T-helper 2 cell treated with Interferon-gamma antibody and Interleukin-4, amounts not matched to agents 5 μg/mL and 100 μg/mL, for 36 hours (primary cell): Measurements from ENCODE around the gene HOXB8.

Experiments
- DNase-seq: peaks from one replicate; pipeline ENCODE4 v3.0.0; 2021; ENCODE audit warnings: low spot score
- H3K27ac Mint-ChIP-seq: one replicate; pipeline ENCODE4 v1.8.0; 2021; ENCODE audit warnings: mild to moderate bottlenecking, mixed read lengths
- H3K27me3 Mint-ChIP-seq: one replicate; pipeline ENCODE4 v1.8.0; 2021; ENCODE audit warnings: low read depth, mixed read lengths
- H3K36me3 Mint-ChIP-seq: one replicate; pipeline ENCODE4 v1.8.0; 2021; ENCODE audit warnings: low read depth, mixed read lengths
- H3K4me1 Mint-ChIP-seq: one replicate; pipeline ENCODE4 v1.8.0; 2021; ENCODE audit warnings: low read depth, mixed read lengths
- H3K4me3 Mint-ChIP-seq: one replicate; pipeline ENCODE4 v1.8.0; 2022; ENCODE audit warnings: mild to moderate bottlenecking, moderate library complexity, mixed read lengths
- H3K9me3 Mint-ChIP-seq: one replicate; pipeline ENCODE4 v1.8.0; 2021; ENCODE audit warnings: mixed read lengths

HOXB8 gene

DNA sequence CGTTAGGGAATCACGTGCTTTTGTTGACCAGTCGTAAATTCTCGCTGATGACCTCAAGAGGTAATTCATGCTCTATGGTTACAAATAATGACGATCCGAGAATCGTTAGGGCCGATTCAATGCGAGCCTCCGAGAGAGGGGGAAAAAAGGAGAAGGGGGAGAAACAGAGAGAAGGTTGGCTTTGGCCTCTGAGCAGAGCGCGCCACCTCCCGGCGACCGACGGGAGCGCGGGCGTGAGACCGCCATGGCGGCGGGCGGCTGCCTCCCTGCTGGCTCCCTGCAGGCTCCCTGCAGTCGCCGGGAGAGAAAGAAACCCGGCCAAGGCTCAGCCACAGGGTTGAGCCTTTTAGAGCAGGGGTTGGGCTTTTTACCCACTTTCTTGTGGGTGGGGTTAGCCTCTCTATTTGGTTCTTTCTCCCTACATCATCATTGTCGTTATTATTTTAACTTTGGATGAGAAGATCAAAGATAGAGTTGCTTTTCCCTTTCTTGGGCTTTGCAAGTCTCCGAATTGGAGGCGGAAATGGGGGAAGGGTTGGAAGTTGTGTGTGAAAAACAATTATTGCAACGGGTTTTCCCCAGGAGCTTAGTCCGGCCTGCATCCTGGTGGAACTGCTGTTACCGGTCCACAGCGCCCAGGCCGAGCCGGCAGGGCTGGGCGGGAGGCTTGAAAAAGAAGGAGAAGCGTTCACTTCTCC, 21.1 kb downstream of the HOXB8 start:
- peaks cover 89% of the 10 kb centered on the region for H3K27me3 Mint-ChIP-seq
- peaks cover 48% of the 10 kb centered on the region for H3K4me1 Mint-ChIP-seq
- peaks cover 2% of the 10 kb centered on the region for H3K36me3 Mint-ChIP-seq
- H3K9me3 Mint-ChIP-seq, result no peaks in the 10 kb centered on the region
- DNase-seq, result peak; percentile 78
- peak overlapping the region; percentile 83 for H3K4me3 Mint-ChIP-seq
- no peak overlapping the region for H3K27ac Mint-ChIP-seq

DNA sequence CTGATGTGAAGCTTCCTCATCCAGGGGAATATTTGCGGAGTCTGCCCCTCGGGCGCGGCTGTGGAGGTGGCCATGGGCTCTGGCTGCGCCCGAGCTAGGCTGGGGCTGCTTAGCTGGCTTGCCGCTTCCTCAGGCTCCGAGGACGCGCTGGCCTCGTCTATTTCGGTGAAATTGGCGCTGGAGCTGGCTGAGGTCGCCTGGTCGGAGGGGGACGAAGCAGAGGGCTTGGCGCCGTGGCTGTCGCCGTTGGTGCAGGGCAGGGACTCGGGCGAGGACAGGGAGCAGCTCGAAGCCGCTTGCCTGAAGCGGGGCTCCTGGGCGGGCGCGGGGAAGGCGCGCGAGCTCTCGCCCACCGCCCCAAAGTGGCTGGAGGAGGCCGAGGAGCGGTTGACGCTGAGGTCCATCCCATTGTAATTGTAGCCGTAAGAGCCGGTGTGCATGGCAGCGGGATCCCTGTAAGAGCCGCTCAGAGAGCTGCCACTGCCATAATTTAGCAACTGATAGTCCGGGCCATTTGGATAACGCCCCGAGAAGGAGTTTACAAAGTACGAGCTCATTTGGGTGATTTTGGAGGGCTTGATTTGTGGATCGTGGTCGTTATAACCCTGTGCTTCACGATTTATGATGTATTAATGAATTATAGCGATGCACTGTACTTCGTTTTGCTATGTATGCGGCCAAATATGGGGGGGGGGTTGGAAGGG, 21.8 kb downstream of the HOXB8 start, which contains the start of gene HOXB5:
TSS of gene HOXB5 (minus strand) at position 654 of the 704 bp plus-strand sequence. CDS start at position 557, 97 bp downstream.
- Mint-ChIP-seq H3K4me1 (peaks cover 44% of the 10 kb centered on the region), H3K4me3 (peak within 1 kb of the TSS; percentile 83), H3K27me3 (peaks cover 89% of the 10 kb centered on the region), H3K36me3 (peaks cover 2% of the 10 kb centered on the region), H3K27ac (no peak within 1 kb of the TSS), H3K9me3 (no peaks in the 10 kb centered on the region)
- no peak for DNase-seq

DNA sequence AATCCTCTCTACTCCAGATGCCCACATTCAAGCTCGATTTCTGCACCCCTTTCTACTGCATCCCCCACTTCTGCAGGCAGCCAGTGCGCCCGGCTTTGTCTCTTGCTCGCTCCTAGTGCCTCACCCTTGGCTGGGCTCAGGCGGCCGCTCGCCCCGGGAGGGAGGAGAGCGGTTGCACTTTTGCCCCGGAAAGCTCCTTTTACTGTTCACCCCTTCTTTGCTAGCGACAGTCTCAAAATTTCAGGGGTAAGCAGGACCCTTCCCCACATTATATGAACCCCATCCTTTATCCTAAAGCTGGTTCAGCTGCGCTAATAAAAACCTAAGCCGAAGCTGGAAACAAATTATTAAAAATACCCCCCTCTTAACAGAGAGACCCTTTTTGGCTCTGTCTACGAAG, 22.5 kb downstream of the HOXB8 start:
- peaks cover 2% of the 10 kb centered on the region for H3K36me3 Mint-ChIP-seq
- no peaks in the 10 kb centered on the region for H3K9me3 Mint-ChIP-seq
- no peak for DNase-seq
- peak overlapping the region; percentile 83 for H3K4me3 Mint-ChIP-seq
- no peak overlapping the region for H3K27ac Mint-ChIP-seq
- peaks cover 89% of the 10 kb centered on the region for H3K27me3 Mint-ChIP-seq
- H3K4me1 Mint-ChIP-seq, result peaks cover 41% of the 10 kb centered on the region

- H3K27ac Mint-ChIP-seq, result no peak overlapping the region
- H3K27me3 Mint-ChIP-seq, result peaks cover 89% of the 10 kb centered on the region
- no peaks in the 10 kb centered on the region for H3K9me3 Mint-ChIP-seq
- H3K4me1 Mint-ChIP-seq, result peaks cover 41% of the 10 kb centered on the region
- H3K36me3 Mint-ChIP-seq, result peaks cover 2% of the 10 kb centered on the region
- no peak for DNase-seq
- H3K4me3 Mint-ChIP-seq, result peak overlapping the region; percentile 28
Observed at GRCh38 chr17:48592057-48592514, 23.0 kb downstream of the HOXB8 start.

- peaks cover 89% of the 10 kb centered on the region for H3K27me3 Mint-ChIP-seq
- DNase-seq, result no peak
- H3K9me3 Mint-ChIP-seq, result no peaks in the 10 kb centered on the region
- peaks cover 39% of the 10 kb centered on the region for H3K4me1 Mint-ChIP-seq
- no peak overlapping the region for H3K27ac Mint-ChIP-seq
- H3K36me3 Mint-ChIP-seq, result peaks cover 2% of the 10 kb centered on the region
- H3K4me3 Mint-ChIP-seq, result no peak overlapping the region
Observed at GRCh38 chr17:48591255-48592056, 23.6 kb downstream of the HOXB8 start.

GRCh38 chr17:48590607-48591161, 24.4 kb downstream of the HOXB8 start:
- peaks cover 40% of the 10 kb centered on the region for H3K4me1 Mint-ChIP-seq
- DNase-seq, result no peak
- H3K27ac Mint-ChIP-seq, result no peak overlapping the region
- H3K9me3 Mint-ChIP-seq, result no peaks in the 10 kb centered on the region
- no peaks in the 10 kb centered on the region for H3K36me3 Mint-ChIP-seq
- peaks cover 90% of the 10 kb centered on the region for H3K27me3 Mint-ChIP-seq
- no peak overlapping the region for H3K4me3 Mint-ChIP-seq

- Mint-ChIP-seq H3K4me3 (no peak within 1 kb of the TSS), H3K27me3 (peaks cover 86% of the 10 kb centered on the region), H3K4me1 (peaks cover 45% of the 10 kb centered on the region), H3K36me3 (no peaks in the 10 kb centered on the region), H3K27ac (no peak within 1 kb of the TSS), H3K9me3 (no peaks in the 10 kb centered on the region)
- no peak for DNase-seq
Observed at GRCh38 chr17:48589831-48590606, 25.1 kb downstream of the HOXB8 start, which contains the start of gene HOXB3. Gene HOXB3 (minus strand): TSS chr17:48590241. CDS start chr17:48552474, 37,767 bp downstream.

DNA sequence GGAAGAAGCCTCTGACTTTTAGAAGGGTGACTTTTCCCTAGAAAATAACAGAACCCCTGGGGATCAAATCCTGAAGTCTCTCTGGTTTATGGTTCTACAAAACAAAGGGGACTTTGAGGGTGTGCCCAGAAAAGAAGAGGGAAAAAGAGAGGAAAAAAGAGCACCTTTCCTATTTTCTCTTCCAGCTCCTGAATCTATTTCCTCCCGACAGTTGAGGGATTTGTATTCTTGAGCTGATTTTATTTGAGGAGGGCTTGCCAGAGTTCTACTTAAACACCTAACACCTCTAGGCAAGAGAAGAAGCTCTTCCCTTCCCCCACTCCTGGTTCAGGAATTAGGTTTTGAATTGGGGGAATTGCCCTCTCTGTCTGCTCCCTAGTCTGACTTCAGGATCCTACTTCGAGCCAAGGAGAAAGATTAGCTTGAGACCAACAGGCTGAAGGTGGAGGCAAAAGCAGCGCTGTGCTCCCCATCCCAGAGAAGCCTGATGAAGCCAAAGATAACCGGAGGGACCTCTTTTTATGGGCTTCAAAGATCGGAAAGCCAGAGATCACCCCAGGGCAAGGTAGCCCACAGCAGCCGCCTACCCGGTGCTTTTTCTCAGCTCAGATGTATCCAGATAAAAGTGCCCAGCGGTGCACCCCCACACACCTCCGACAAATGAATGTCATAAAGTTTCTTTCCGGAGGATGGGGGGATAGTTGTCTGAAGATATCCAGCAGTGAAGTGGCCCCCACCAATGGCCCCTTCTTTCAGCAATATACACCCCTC, 25.8 kb downstream of the HOXB8 start:
- H3K4me1 Mint-ChIP-seq, result peaks cover 50% of the 10 kb centered on the region
- no peak for DNase-seq
- H3K4me3 Mint-ChIP-seq, result no peak overlapping the region
- no peaks in the 10 kb centered on the region for H3K36me3 Mint-ChIP-seq
- H3K9me3 Mint-ChIP-seq, result no peaks in the 10 kb centered on the region
- H3K27ac Mint-ChIP-seq, result no peak overlapping the region
- peaks cover 85% of the 10 kb centered on the region for H3K27me3 Mint-ChIP-seq

DNA sequence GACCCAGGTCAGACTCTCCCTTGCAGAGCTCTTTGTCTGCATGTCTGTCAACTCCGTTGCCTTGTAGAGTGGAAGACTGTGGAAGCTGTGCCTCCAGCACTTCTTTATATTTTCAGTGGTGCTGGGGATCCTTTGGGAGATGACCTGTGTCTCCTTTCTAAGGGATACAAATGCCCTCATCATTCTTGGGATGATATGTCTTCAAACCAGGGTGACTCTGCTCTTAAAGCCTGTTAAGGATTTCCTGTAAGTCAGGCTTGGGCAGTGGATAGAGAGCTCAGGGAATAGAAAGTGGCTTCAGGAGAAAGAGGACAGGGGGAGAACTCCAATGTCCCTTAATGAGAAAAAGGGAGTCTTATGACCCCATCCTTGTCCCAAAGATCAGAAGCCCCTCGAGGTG, 26.6 kb downstream of the HOXB8 start:
- DNase-seq, result no peak
- Mint-ChIP-seq H3K27ac (no peak overlapping the region), H3K36me3 (no peaks in the 10 kb centered on the region), H3K9me3 (no peaks in the 10 kb centered on the region), H3K27me3 (peaks cover 85% of the 10 kb centered on the region), H3K4me1 (peaks cover 46% of the 10 kb centered on the region), H3K4me3 (no peak overlapping the region)

- no peaks in the 10 kb centered on the region for H3K36me3 Mint-ChIP-seq
- H3K4me3 Mint-ChIP-seq, result no peak overlapping the region
- no peak overlapping the region for H3K27ac Mint-ChIP-seq
Observed at GRCh38 chr17:48588074-48588415, 27.0 kb downstream of the HOXB8 start.

GRCh38 chr17:48587276-48588073, 27.6 kb downstream of the HOXB8 start:
- no peak for DNase-seq
- Mint-ChIP-seq H3K27ac (no peak overlapping the region), H3K9me3 (no peaks in the 10 kb centered on the region), H3K36me3 (no peaks in the 10 kb centered on the region), H3K27me3 (peaks cover 85% of the 10 kb centered on the region), H3K4me3 (peak overlapping the region; percentile 35), H3K4me1 (peaks cover 41% of the 10 kb centered on the region)

More at GRCh38 chr17:48588074-48588415, 27.0 kb downstream of the HOXB8 start:
- no peak for DNase-seq
- H3K9me3 Mint-ChIP-seq, result no peaks in the 10 kb centered on the region
- H3K4me1 Mint-ChIP-seq, result peaks cover 44% of the 10 kb centered on the region
- peaks cover 85% of the 10 kb centered on the region for H3K27me3 Mint-ChIP-seq
